GM12878 (cell line): Measurements from ENCODE around the gene SLC29A2.

ENCODE experiments used
- ATF2 ChIP-seq: IDR thresholded peaks from 2 replicates; pipeline ENCODE4 v1.6.1; 2012; ENCODE audit warnings: low read length, inconsistent platforms
- EP300 ChIP-seq, 2 experiments: fragments of 150-350 bp in 1 of 2; IDR thresholded peaks; 2 replicates each; pipeline ENCODE4 v1.6.1; 2011 to 2012; ENCODE audit warnings: low read depth in 2 of 2, low read length in 2 of 2, borderline replicate concordance in 1 of 2, improper control_type of control experiment in 1 of 2, inconsistent platforms in 1 of 2; ENCODE audit not compliant: control insufficient read depth in 1 of 2
- ESRRA ChIP-seq: IDR thresholded peaks from 2 replicates; pipeline ENCODE4 v1.6.1; 2012; ENCODE audit warnings: mild to moderate bottlenecking, low read length, improper control_type of control experiment
- ETV6 ChIP-seq, 2 experiments: fragments of 450-650 bp in 1 of 2; IDR thresholded peaks in 1 of 2; conservative IDR thresholded peaks in 1 of 2; 2 replicates each; pipeline ENCODE4 v1.6.1; 2014; ENCODE audit warnings: antibody characterized with exemption in 1 of 2, borderline replicate concordance in 1 of 2, low read depth in 1 of 2, mild to moderate bottlenecking in 1 of 2, moderate library complexity in 1 of 2
- GABPA ChIP-seq: IDR thresholded peaks from 2 replicates; pipeline ENCODE4 v1.6.1; 2014; ENCODE audit warnings: antibody characterized with exemption, low read depth, mild to moderate bottlenecking, inconsistent platforms
- NRF1 ChIP-seq: conservative IDR thresholded peaks from 2 replicates; pipeline ENCODE4 v1.6.1; 2011; ENCODE audit warnings: mild to moderate bottlenecking, low read depth, low read length, improper control_type of control experiment
- TAF1 ChIP-seq: IDR thresholded peaks from 2 replicates; pipeline ENCODE4 v1.6.1; 2011; ENCODE audit warnings: mild to moderate bottlenecking, low read depth, low read length, borderline replicate concordance
- TF ChIP-seq, protein P1 (sequence below): IDR thresholded peaks from 2 replicates; pipeline ENCODE4 v1.6.1; 2012; ENCODE audit warnings: mild to moderate bottlenecking, low read depth, low read length
- TF ChIP-seq, protein P2 (sequence below), 3 experiments: IDR thresholded peaks in 2 of 3; conservative IDR thresholded peaks in 1 of 3; 2 replicates each; pipeline ENCODE4 v1.5.1; 2011; ENCODE audit warnings: low read depth in 3 of 3, low read length in 3 of 3, mild to moderate bottlenecking in 3 of 3, control low read depth in 2 of 3, moderate library complexity in 2 of 3, inconsistent platforms in 1 of 3, mixed read lengths in 1 of 3; ENCODE audit not compliant: control insufficient read depth in 2 of 3, insufficient read depth in 1 of 3; ENCODE audit errors: extremely low read depth in 1 of 3

- no peak for TF ChIP-seq GABPA
- no peak for TF ChIP-seq ESRRA
- no peak for TF ChIP-seq ETV6 (conservative IDR thresholded peaks at IDR 0.05 in 1 of 2, IDR thresholded peaks at IDR 0.05 in 1 of 2; ENCODE audit: borderline replicate concordance in 1 of 2, low read depth in 1 of 2)
- TF ChIP-seq, protein P1, sequence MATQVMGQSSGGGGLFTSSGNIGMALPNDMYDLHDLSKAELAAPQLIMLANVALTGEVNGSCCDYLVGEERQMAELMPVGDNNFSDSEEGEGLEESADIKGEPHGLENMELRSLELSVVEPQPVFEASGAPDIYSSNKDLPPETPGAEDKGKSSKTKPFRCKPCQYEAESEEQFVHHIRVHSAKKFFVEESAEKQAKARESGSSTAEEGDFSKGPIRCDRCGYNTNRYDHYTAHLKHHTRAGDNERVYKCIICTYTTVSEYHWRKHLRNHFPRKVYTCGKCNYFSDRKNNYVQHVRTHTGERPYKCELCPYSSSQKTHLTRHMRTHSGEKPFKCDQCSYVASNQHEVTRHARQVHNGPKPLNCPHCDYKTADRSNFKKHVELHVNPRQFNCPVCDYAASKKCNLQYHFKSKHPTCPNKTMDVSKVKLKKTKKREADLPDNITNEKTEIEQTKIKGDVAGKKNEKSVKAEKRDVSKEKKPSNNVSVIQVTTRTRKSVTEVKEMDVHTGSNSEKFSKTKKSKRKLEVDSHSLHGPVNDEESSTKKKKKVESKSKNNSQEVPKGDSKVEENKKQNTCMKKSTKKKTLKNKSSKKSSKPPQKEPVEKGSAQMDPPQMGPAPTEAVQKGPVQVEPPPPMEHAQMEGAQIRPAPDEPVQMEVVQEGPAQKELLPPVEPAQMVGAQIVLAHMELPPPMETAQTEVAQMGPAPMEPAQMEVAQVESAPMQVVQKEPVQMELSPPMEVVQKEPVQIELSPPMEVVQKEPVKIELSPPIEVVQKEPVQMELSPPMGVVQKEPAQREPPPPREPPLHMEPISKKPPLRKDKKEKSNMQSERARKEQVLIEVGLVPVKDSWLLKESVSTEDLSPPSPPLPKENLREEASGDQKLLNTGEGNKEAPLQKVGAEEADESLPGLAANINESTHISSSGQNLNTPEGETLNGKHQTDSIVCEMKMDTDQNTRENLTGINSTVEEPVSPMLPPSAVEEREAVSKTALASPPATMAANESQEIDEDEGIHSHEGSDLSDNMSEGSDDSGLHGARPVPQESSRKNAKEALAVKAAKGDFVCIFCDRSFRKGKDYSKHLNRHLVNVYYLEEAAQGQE, result no peak
- TF ChIP-seq ATF2, result no peak
- TF ChIP-seq, protein P2, sequence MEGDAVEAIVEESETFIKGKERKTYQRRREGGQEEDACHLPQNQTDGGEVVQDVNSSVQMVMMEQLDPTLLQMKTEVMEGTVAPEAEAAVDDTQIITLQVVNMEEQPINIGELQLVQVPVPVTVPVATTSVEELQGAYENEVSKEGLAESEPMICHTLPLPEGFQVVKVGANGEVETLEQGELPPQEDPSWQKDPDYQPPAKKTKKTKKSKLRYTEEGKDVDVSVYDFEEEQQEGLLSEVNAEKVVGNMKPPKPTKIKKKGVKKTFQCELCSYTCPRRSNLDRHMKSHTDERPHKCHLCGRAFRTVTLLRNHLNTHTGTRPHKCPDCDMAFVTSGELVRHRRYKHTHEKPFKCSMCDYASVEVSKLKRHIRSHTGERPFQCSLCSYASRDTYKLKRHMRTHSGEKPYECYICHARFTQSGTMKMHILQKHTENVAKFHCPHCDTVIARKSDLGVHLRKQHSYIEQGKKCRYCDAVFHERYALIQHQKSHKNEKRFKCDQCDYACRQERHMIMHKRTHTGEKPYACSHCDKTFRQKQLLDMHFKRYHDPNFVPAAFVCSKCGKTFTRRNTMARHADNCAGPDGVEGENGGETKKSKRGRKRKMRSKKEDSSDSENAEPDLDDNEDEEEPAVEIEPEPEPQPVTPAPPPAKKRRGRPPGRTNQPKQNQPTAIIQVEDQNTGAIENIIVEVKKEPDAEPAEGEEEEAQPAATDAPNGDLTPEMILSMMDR (IDR thresholded peaks at IDR 0.05 in 2 of 3, conservative IDR thresholded peaks at IDR 0.05 in 1 of 3; ENCODE audit: control insufficient read depth in 2 of 3, extremely low read depth in 1 of 3, insufficient read depth in 1 of 3, low read depth in 3 of 3, low read length in 3 of 3), result no peak
- TF ChIP-seq TAF1, result no peak
- TF ChIP-seq NRF1, result no peak
- TF ChIP-seq EP300 (IDR thresholded peaks at IDR 0.05; ENCODE audit: borderline replicate concordance in 1 of 2, control insufficient read depth in 1 of 2, low read depth in 2 of 2, low read length in 2 of 2), result no peak
These were observed 5.6 kb downstream of the SLC29A2 start for GRCh38 chr11:66365711-66366619.
